GM23338 (cell line): ENCODE measurements around the gene KCND2. TPM values are rescaled to one million over a fixed set of nuclear protein-coding genes. Genes with fewer than 3 reads are reported as not detected.

Experiments used
- ATAC-seq: fragments of 200-7000 bp; cut with Tn5 transposase; 3 replicates; pipeline ENCODE4 v1.9.1; 2020
- DNase-seq: peaks from one replicate; pipeline ENCODE4 v3.0.0-alpha.2; 2015; ENCODE audit warnings: low spot score
- H2AFZ ChIP-seq: fragments of 200-600 bp; sonication (generic); 2 replicates; pipeline ENCODE4 v1.8.0; 2016; ENCODE audit warnings: antibody characterized with exemption, mild to moderate bottlenecking, moderate library complexity
- H3F3A ChIP-seq: fragments of 200-600 bp; sonication (generic); replicated peaks from 2 replicates; pipeline ENCODE4 v1.8.0; 2017; ENCODE audit warnings: antibody characterized with exemption, mixed run types, low read depth
- H3K27ac ChIP-seq: fragments of 200-600 bp; sonication (generic); 2 replicates; pipeline ENCODE4 v1.6.1; 2016; ENCODE audit warnings: low read depth
- H3K27me3 ChIP-seq: fragments of 200-600 bp; sonication (generic); 2 replicates; pipeline ENCODE4 v1.8.0; 2016; ENCODE audit warnings: mild to moderate bottlenecking, mixed run types, moderate library complexity; ENCODE audit not compliant: insufficient read depth
- H3K36me3 ChIP-seq: fragments of 200-600 bp; sonication (generic); 2 replicates; pipeline ENCODE4 v1.8.0; 2016; ENCODE audit warnings: mild to moderate bottlenecking; ENCODE audit not compliant: insufficient read depth
- H3K4me1 ChIP-seq: fragments of 200-600 bp; sonication (generic); 2 replicates; pipeline ENCODE4 v1.8.0; 2016; ENCODE audit warnings: mild to moderate bottlenecking, moderate library complexity; ENCODE audit not compliant: insufficient read depth
- H3K4me2 ChIP-seq: fragments of 200-600 bp; sonication (generic); 2 replicates; pipeline ENCODE4 v1.7.1; 2017; ENCODE audit warnings: mixed run types
- H3K4me3 ChIP-seq: fragments of 200-600 bp; sonication (generic); 2 replicates; pipeline ENCODE4 v1.6.1; 2016; ENCODE audit warnings: mixed run types
- H3K79me2 ChIP-seq: fragments of 200-600 bp; sonication (generic); replicated peaks from 2 replicates; pipeline ENCODE4 v1.8.0; 2017; ENCODE audit warnings: mild to moderate bottlenecking; ENCODE audit not compliant: insufficient read depth
- H3K9me2 ChIP-seq: fragments of 200-600 bp; sonication (generic); 2 replicates; pipeline ENCODE4 v1.8.0; 2017; ENCODE audit not compliant: insufficient read depth
- H4K20me1 ChIP-seq: fragments of 200-600 bp; sonication (generic); replicated peaks from 2 replicates; pipeline ENCODE4 v1.8.0; 2017; ENCODE audit warnings: mild to moderate bottlenecking; ENCODE audit not compliant: insufficient read depth
- H3K27ac Mint-ChIP-seq: 2 replicates; pipeline ENCODE4 v1.8.0; 2020; ENCODE audit warnings: inconsistent platforms, mild to moderate bottlenecking, moderate library complexity, mixed read lengths
- H3K27me3 Mint-ChIP-seq: 3 replicates; pipeline ENCODE4 v1.8.0; 2022; ENCODE audit warnings: low read depth, mild to moderate bottlenecking, moderate library complexity, mixed read lengths, inconsistent platforms; ENCODE audit not compliant: insufficient read depth, poor library complexity
- H3K36me3 Mint-ChIP-seq: 3 replicates; pipeline ENCODE4 v1.8.0; 2021; ENCODE audit warnings: low read depth, mild to moderate bottlenecking, inconsistent platforms, moderate library complexity, mixed read lengths
- H3K4me1 Mint-ChIP-seq: 3 replicates; pipeline ENCODE4 v1.8.0; 2020; ENCODE audit warnings: mild to moderate bottlenecking, inconsistent platforms, mixed read lengths
- H3K4me3 Mint-ChIP-seq: 3 replicates; pipeline ENCODE4 v1.8.0; 2021; ENCODE audit warnings: moderate library complexity, mild to moderate bottlenecking, inconsistent platforms, mixed read lengths
- H3K9me3 Mint-ChIP-seq: 3 replicates; pipeline ENCODE4 v1.8.0; 2020; ENCODE audit warnings: moderate library complexity, mild to moderate bottlenecking, inconsistent platforms, mixed read lengths
- CREB1 ChIP-seq: fragments of 250-450 bp; sonication (Bioruptor Pico); IDR thresholded peaks from 2 replicates; pipeline ENCODE4 v1.5.0; 2020; ENCODE audit warnings: low read depth, mild to moderate bottlenecking, moderate library complexity
- EZH2 ChIP-seq: fragments of 200-600 bp; sonication (generic); IDR thresholded peaks from one replicate; pipeline ENCODE4 v1.8.0; 2017; ENCODE audit warnings: antibody characterized with exemption, mild to moderate bottlenecking, low read depth; ENCODE audit not compliant: unreplicated experiment
- EZH2phosphoT487 ChIP-seq: fragments of 200-600 bp; sonication (generic); IDR thresholded peaks from one replicate; pipeline ENCODE4 v1.8.1; 2018; ENCODE audit warnings: antibody characterized with exemption; ENCODE audit not compliant: unreplicated experiment
- JUNB ChIP-seq: IDR thresholded peaks from one replicate; pipeline ENCODE4 v1.6.1; 2016; ENCODE audit warnings: antibody characterized with exemption; ENCODE audit not compliant: unreplicated experiment
- NANOG ChIP-seq: IDR thresholded peaks from 2 replicates; pipeline ENCODE4 v1.6.1; 2016; ENCODE audit warnings: antibody characterized with exemption, borderline replicate concordance
- POLR2AphosphoS5 ChIP-seq: IDR thresholded peaks from 2 replicates; pipeline ENCODE4 v1.6.1; 2016; ENCODE audit warnings: antibody characterized with exemption, low read depth
- STAT1 ChIP-seq: IDR thresholded peaks from one replicate; pipeline ENCODE4 v1.6.1; 2016; ENCODE audit warnings: antibody characterized with exemption; ENCODE audit not compliant: unreplicated experiment
- ZNF114 ChIP-seq: fragments of 250-450 bp; sonication (Bioruptor Pico); IDR thresholded peaks from 2 replicates; pipeline ENCODE4 v1.5.0; 2020; ENCODE audit warnings: mild to moderate bottlenecking, moderate library complexity
- ZNF331 ChIP-seq: fragments of 250-450 bp; sonication (Bioruptor Pico); IDR thresholded peaks from 2 replicates; pipeline ENCODE4 v1.5.0; 2020; ENCODE audit warnings: low read depth, mild to moderate bottlenecking, moderate library complexity
- polyA plus RNA-seq: library from polyadenylated mRNA; unstranded; fragments of >200 nt; fragmentation: Nextera tagmentation; extraction: Ambion mirVana; gene quantifications from 2 replicates; pipeline ENCODE4 v1.2.1, GENCODE V29; 2016
- total RNA-seq: library from RNA; depleted of rRNA; stranded (reverse); fragments of >200 nt; shearing (Covaris generic); gene quantifications from 2 replicates; pipeline ENCODE4 v1.2.3, GENCODE V29; 2014
- TF ChIP-seq, protein P1 (sequence below), 2 experiments: fragments of 200-600 bp in 1 of 2; sonication (generic) in 1 of 2; conservative IDR thresholded peaks; 2 replicates each; pipeline versions ENCODE4 v1.5.1 to v1.6.1; 2016 to 2017; ENCODE audit warnings: antibody characterized with exemption in 2 of 2, low read depth in 2 of 2, mild to moderate bottlenecking in 2 of 2, moderate library complexity in 1 of 2
- TF ChIP-seq, protein P2 (sequence below): IDR thresholded peaks from one replicate; pipeline ENCODE4 v1.6.1; 2018; ENCODE audit warnings: antibody characterized with exemption; ENCODE audit not compliant: unreplicated experiment
- TF ChIP-seq, protein P3 (sequence below): IDR thresholded peaks from 2 replicates; pipeline ENCODE4 v1.6.1; 2016; ENCODE audit warnings: antibody characterized with exemption

KCND2 gene
- total and polyA plus RNA-seq, 2 experiments from 2014 or later: 7.1 to 15.6 TPM

DNA sequence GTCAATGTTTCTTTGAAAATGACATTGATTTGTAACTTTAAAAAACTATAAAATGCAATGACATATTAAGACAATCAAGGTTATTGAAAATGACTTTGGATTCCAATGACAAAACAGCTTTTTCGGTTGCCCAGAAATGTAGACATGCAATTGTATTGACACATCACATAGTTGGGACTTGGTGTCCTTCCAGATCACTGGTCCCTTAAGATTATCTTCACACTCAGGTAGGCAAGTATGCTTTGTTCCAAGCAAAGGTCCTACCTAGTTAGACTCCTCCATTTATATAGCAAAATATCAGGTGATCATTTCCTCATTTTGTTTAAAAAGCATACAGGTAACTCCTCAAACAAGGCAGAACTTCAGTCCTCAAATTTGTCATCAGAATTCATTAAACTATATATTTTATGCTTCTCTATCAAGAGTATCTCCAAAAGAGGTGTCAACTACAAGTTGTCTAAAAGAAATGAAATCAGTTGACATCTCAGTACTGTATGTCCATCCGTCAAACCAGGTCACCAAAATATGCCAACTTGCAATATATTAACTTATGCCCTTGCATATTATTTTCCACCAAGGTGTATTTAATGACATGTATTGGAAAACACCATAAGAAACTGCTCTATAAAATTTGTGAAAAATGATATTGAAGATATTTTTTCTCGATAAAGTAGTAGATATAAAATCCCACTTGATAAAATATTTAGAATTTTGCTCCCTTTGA, 520.4 kb downstream of the KCND2 start (continued):
- TF ChIP-seq, protein P1, sequence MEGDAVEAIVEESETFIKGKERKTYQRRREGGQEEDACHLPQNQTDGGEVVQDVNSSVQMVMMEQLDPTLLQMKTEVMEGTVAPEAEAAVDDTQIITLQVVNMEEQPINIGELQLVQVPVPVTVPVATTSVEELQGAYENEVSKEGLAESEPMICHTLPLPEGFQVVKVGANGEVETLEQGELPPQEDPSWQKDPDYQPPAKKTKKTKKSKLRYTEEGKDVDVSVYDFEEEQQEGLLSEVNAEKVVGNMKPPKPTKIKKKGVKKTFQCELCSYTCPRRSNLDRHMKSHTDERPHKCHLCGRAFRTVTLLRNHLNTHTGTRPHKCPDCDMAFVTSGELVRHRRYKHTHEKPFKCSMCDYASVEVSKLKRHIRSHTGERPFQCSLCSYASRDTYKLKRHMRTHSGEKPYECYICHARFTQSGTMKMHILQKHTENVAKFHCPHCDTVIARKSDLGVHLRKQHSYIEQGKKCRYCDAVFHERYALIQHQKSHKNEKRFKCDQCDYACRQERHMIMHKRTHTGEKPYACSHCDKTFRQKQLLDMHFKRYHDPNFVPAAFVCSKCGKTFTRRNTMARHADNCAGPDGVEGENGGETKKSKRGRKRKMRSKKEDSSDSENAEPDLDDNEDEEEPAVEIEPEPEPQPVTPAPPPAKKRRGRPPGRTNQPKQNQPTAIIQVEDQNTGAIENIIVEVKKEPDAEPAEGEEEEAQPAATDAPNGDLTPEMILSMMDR (conservative IDR thresholded peaks at IDR 0.05; ENCODE audit: low read depth in 2 of 2): no peak
- no peak for TF ChIP-seq EZH2phosphoT487
- TF ChIP-seq STAT1: no peak
- TF ChIP-seq, protein P2, sequence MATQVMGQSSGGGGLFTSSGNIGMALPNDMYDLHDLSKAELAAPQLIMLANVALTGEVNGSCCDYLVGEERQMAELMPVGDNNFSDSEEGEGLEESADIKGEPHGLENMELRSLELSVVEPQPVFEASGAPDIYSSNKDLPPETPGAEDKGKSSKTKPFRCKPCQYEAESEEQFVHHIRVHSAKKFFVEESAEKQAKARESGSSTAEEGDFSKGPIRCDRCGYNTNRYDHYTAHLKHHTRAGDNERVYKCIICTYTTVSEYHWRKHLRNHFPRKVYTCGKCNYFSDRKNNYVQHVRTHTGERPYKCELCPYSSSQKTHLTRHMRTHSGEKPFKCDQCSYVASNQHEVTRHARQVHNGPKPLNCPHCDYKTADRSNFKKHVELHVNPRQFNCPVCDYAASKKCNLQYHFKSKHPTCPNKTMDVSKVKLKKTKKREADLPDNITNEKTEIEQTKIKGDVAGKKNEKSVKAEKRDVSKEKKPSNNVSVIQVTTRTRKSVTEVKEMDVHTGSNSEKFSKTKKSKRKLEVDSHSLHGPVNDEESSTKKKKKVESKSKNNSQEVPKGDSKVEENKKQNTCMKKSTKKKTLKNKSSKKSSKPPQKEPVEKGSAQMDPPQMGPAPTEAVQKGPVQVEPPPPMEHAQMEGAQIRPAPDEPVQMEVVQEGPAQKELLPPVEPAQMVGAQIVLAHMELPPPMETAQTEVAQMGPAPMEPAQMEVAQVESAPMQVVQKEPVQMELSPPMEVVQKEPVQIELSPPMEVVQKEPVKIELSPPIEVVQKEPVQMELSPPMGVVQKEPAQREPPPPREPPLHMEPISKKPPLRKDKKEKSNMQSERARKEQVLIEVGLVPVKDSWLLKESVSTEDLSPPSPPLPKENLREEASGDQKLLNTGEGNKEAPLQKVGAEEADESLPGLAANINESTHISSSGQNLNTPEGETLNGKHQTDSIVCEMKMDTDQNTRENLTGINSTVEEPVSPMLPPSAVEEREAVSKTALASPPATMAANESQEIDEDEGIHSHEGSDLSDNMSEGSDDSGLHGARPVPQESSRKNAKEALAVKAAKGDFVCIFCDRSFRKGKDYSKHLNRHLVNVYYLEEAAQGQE: no peak
- no peak for TF ChIP-seq ZNF331
- no peak for TF ChIP-seq NANOG
- TF ChIP-seq, protein P3, sequence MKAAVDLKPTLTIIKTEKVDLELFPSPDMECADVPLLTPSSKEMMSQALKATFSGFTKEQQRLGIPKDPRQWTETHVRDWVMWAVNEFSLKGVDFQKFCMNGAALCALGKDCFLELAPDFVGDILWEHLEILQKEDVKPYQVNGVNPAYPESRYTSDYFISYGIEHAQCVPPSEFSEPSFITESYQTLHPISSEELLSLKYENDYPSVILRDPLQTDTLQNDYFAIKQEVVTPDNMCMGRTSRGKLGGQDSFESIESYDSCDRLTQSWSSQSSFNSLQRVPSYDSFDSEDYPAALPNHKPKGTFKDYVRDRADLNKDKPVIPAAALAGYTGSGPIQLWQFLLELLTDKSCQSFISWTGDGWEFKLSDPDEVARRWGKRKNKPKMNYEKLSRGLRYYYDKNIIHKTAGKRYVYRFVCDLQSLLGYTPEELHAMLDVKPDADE: no peak
- no peak for TF ChIP-seq EZH2
- TF ChIP-seq ZNF114: no peak
- no peak for TF ChIP-seq JUNB
- no peak for TF ChIP-seq CREB1 (CRISPR knock-in tag)
- TF ChIP-seq POLR2AphosphoS5: no peak

DNA sequence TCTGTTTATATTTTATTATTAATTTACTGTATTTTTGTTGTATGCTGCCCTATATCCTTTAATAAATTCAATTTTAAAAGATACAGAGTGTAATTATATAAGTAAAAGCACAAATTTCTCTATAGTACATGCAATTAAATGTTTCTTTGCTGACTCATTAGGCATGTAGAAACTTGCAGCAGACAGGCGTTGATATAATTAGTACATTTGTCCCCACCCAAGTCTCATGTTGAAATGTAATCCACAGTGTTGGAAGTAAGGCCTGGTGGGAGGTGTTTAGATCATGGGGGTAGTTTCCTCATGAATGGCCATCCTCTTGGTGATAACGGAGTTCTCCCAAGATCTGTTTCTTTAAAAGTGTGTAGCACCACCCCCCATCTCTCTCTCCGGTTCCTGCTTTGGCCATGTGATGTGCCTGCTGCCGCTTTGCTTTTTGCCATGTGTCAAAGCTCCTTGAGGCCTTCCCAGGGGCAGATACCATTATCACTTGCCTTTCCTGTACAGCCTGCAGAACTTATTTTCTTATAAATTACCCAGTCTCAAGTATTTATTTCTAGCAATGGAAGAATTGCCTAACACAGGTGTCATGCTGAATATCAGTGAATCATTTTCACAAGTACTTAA, 521.2 kb downstream of the KCND2 start:
- H3K27me3 ChIP-seq: no peaks in the 10 kb centered on the region
- Mint-ChIP-seq H3K27ac (no peak overlapping the region), H3K4me3 (no peak overlapping the region), H3K4me1 (peaks cover 29% of the 10 kb centered on the region), H3K9me3 (peaks cover 7% of the 10 kb centered on the region; the same call in 2 of the 3 replicates), H3K27me3 (peaks cover 2% of the 10 kb centered on the region), H3K36me3 (peaks cover 11% of the 10 kb centered on the region)
- no peaks in the 10 kb centered on the region for H3K36me3 ChIP-seq
- ATAC-seq: no peak
- no peak for DNase-seq
- H3K4me1 ChIP-seq: peaks cover 9% of the 10 kb centered on the region
- no peak overlapping the region for H3K4me3 ChIP-seq
- no peaks in the 10 kb centered on the region for H4K20me1 ChIP-seq
- H3F3A ChIP-seq: no peaks in the 10 kb centered on the region
- H3K79me2 ChIP-seq: no peaks in the 10 kb centered on the region
- TF ChIP-seq CREB1 (CRISPR knock-in tag) (no peak), ZNF331 (no peak), EZH2 (no peak)
- TF ChIP-seq, protein P3: no peak
- H3K4me2 ChIP-seq: no peak overlapping the region
- H3K27ac ChIP-seq: no peak overlapping the region
- no peak overlapping the region for H2AFZ ChIP-seq
- no peaks in the 10 kb centered on the region for H3K9me2 ChIP-seq
